ENCODE measurements around the gene TTYH3.

DNA sequence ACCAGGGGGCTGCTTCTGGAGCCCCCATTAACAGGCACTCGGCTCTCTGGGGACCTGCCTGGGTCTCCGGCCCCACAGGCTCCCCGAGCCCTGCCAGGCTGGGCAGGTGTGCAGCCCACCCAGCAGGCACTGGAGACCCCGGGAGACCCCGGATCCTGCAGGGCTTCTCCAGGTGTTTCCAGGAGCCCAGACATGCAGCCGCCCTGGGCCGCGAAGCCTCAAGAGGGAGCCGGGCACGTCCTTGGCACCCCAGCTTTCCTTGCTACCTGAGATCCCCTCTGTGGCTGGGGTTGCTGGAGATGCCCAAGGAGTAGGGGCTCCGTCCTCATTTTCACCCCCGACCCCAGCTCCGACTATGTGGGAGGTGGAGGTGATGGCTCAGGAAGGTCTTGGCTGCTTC lies 48.5 kb downstream of the TTYH3 start:
- no peak for TF ChIP-seq EZH2 (conservative IDR thresholded peaks at IDR 0.05; ENCODE audit: low read depth, low read length)
- TF ChIP-seq STAT5B (CRISPR knock-in tag; IDR thresholded peaks at IDR 0.05), result no peak
- TF ChIP-seq, protein P1, sequence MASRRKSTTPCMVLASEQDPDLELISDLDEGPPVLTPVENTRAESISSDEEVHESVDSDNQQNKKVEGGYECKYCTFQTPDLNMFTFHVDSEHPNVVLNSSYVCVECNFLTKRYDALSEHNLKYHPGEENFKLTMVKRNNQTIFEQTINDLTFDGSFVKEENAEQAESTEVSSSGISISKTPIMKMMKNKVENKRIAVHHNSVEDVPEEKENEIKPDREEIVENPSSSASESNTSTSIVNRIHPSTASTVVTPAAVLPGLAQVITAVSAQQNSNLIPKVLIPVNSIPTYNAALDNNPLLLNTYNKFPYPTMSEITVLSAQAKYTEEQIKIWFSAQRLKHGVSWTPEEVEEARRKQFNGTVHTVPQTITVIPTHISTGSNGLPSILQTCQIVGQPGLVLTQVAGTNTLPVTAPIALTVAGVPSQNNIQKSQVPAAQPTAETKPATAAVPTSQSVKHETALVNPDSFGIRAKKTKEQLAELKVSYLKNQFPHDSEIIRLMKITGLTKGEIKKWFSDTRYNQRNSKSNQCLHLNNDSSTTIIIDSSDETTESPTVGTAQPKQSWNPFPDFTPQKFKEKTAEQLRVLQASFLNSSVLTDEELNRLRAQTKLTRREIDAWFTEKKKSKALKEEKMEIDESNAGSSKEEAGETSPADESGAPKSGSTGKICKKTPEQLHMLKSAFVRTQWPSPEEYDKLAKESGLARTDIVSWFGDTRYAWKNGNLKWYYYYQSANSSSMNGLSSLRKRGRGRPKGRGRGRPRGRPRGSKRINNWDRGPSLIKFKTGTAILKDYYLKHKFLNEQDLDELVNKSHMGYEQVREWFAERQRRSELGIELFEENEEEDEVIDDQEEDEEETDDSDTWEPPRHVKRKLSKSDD (CRISPR knock-in tag; IDR thresholded peaks at IDR 0.05; ENCODE audit: low read depth), result no peak
- no peak for TF ChIP-seq REST (IDR thresholded peaks at IDR 0.05; ENCODE audit: borderline replicate concordance in 1 of 2, low read depth in 1 of 2, low read length in 2 of 2)
- no peak for TF ChIP-seq GABPA (IDR thresholded peaks at IDR 0.05; ENCODE audit: low read depth, low read length)
- TF ChIP-seq GABPA (CRISPR knock-in tag; IDR thresholded peaks at IDR 0.05; ENCODE audit: low read depth), result no peak
- no peak for TF ChIP-seq SMARCC2 (IDR thresholded peaks at IDR 0.05)
- no peak for TF ChIP-seq ZFP36 (IDR thresholded peaks at IDR 0.05; ENCODE audit: borderline replicate concordance, low read depth, low read length, partially characterized antibody)
- TF ChIP-seq SOX13 (IDR thresholded peaks at IDR 0.05), result no peak
- TF ChIP-seq SOX13 (CRISPR knock-in tag; conservative IDR thresholded peaks at IDR 0.05 in 1 of 2, IDR thresholded peaks at IDR 0.05 in 1 of 2), result no peak

Measured in HepG2 (cell line).